H9 (cell line): ENCODE data around the gene GATAD2B. TPM values are rescaled to one million over a fixed set of nuclear protein-coding genes. Genes with fewer than 3 reads are reported as not detected.
A peak's percentile ranks its signal among the peaks of the same experiment; 100 is the strongest.

Source experiments
- DNase-seq: peaks from one replicate; pipeline ENCODE4 v3.0.0-alpha.2; 2017
- H2AFZ ChIP-seq: one replicate; pipeline ENCODE4 v1.6.1; 2013; ENCODE audit warnings: mild to moderate bottlenecking, low read length, control low read depth, moderate library complexity
- H2AK5ac ChIP-seq: 2 replicates; pipeline ENCODE4 v1.6.1; 2013; ENCODE audit warnings: low read length, control low read depth, mixed read lengths; ENCODE audit not compliant: insufficient read length
- H2BK120ac ChIP-seq: one replicate; pipeline ENCODE4 v1.6.1; 2013; ENCODE audit warnings: low read depth, mild to moderate bottlenecking, low read length, control low read depth, inconsistent platforms; ENCODE audit not compliant: poor library complexity, severe bottlenecking
- H2BK12ac ChIP-seq: 2 replicates; pipeline ENCODE4 v1.6.1; 2013; ENCODE audit warnings: low read length, control low read depth, mixed read lengths, low read depth; ENCODE audit not compliant: insufficient read length
- H2BK15ac ChIP-seq: 2 replicates; pipeline ENCODE4 v1.6.1; 2013; ENCODE audit warnings: low read depth, low read length, control low read depth
- H2BK20ac ChIP-seq: one replicate; pipeline ENCODE4 v1.6.1; 2013; ENCODE audit warnings: low read depth, mild to moderate bottlenecking, low read length, control low read depth, inconsistent platforms; ENCODE audit not compliant: poor library complexity, severe bottlenecking
- H2BK5ac ChIP-seq: 2 replicates; pipeline ENCODE4 v1.6.1; 2013; ENCODE audit warnings: low read length, control low read depth, mixed read lengths; ENCODE audit not compliant: insufficient read length
- H3K14ac ChIP-seq: 2 replicates; pipeline ENCODE4 v1.6.1; 2013; ENCODE audit warnings: low read length, control low read depth; ENCODE audit not compliant: insufficient read depth
- H3K18ac ChIP-seq: 2 replicates; pipeline ENCODE4 v1.6.1; 2013; ENCODE audit warnings: low read depth, mild to moderate bottlenecking, mixed read lengths, low read length, control low read depth; ENCODE audit not compliant: insufficient read length
- H3K23ac ChIP-seq: 2 replicates; pipeline ENCODE4 v1.6.1; 2013; ENCODE audit warnings: low read length, control low read depth, mixed read lengths, low read depth; ENCODE audit not compliant: insufficient read length
- H3K23me2 ChIP-seq: 2 replicates; pipeline ENCODE4 v1.6.1; 2013; ENCODE audit warnings: low read depth, mild to moderate bottlenecking, mixed read lengths, low read length, control low read depth; ENCODE audit not compliant: insufficient read length, poor library complexity, severe bottlenecking
- H3K27ac ChIP-seq: 2 replicates; pipeline ENCODE4 v1.5.1; 2013; ENCODE audit warnings: low read length, control low read depth, mixed read lengths, low read depth; ENCODE audit not compliant: insufficient read length
- H3K27me3 ChIP-seq: 2 replicates; pipeline ENCODE4 v1.6.1; 2013; ENCODE audit warnings: low read length, control low read depth, inconsistent platforms; ENCODE audit not compliant: insufficient read depth
- H3K4ac ChIP-seq: 2 replicates; pipeline ENCODE4 v1.6.1; 2013; ENCODE audit warnings: low read depth, mild to moderate bottlenecking, control low read depth, inconsistent platforms, low read length, moderate library complexity
- H3K4me1 ChIP-seq: 2 replicates; pipeline ENCODE4 v1.6.1; 2013; ENCODE audit warnings: low read length, control low read depth, inconsistent platforms; ENCODE audit not compliant: insufficient read depth
- H3K4me2 ChIP-seq: 2 replicates; pipeline ENCODE4 v1.6.1; 2013; ENCODE audit warnings: low read length, control low read depth, mixed read lengths; ENCODE audit not compliant: insufficient read length, insufficient read depth
- H3K56ac ChIP-seq: 2 replicates; pipeline ENCODE4 v1.6.1; 2013; ENCODE audit warnings: low read depth, mild to moderate bottlenecking, mixed read lengths, low read length, control low read depth; ENCODE audit not compliant: insufficient read length
- H3K79me1 ChIP-seq: 2 replicates; pipeline ENCODE4 v1.6.1; 2013; ENCODE audit warnings: low read depth, mild to moderate bottlenecking, moderate library complexity, low read length, control low read depth, inconsistent platforms; ENCODE audit not compliant: insufficient read depth, poor library complexity, severe bottlenecking
- H3K79me2 ChIP-seq: 2 replicates; pipeline ENCODE4 v1.6.1; 2013; ENCODE audit warnings: low read length, control low read depth, inconsistent platforms; ENCODE audit not compliant: insufficient read depth
- H3K9ac ChIP-seq: 2 replicates; pipeline ENCODE4 v1.6.1; 2013; ENCODE audit warnings: low read length, control low read depth, mixed read lengths; ENCODE audit not compliant: insufficient read length; ENCODE audit errors: extremely low read depth
- H3K9me3 ChIP-seq: one replicate; pipeline ENCODE4 v1.6.1; 2013; ENCODE audit warnings: low read depth, low read length, inconsistent platforms; ENCODE audit not compliant: control insufficient read depth
- H3T11ph ChIP-seq: one replicate; pipeline ENCODE4 v1.6.1; 2013; ENCODE audit warnings: mild to moderate bottlenecking, low read length, control low read depth, inconsistent platforms
- H4K20me1 ChIP-seq: one replicate; pipeline ENCODE4 v1.6.1; 2013; ENCODE audit not compliant: control insufficient read depth, insufficient read length, insufficient read depth
- H4K5ac ChIP-seq: 2 replicates; pipeline ENCODE4 v1.6.1; 2013; ENCODE audit warnings: low read depth, mild to moderate bottlenecking, mixed read lengths, low read length, control low read depth; ENCODE audit not compliant: insufficient read length
- H4K8ac ChIP-seq: replicated peaks from 2 replicates; pipeline ENCODE4 v1.6.1; 2013; ENCODE audit warnings: low read length, control low read depth, mixed read lengths, low read depth; ENCODE audit not compliant: insufficient read length
- H4K91ac ChIP-seq: 2 replicates; pipeline ENCODE4 v1.6.1; 2013; ENCODE audit warnings: low read depth, mild to moderate bottlenecking, moderate library complexity, mixed read lengths, low read length, control low read depth; ENCODE audit not compliant: insufficient read length
- H3K27ac Mint-ChIP-seq, 3 experiments: 2 replicates in 2 of 3; 3 replicates in 1 of 3; pipeline ENCODE4 v1.8.0; 2020 to 2021; ENCODE audit warnings: mixed read lengths in 3 of 3, mild to moderate bottlenecking in 1 of 3, moderate library complexity in 1 of 3
- H3K27me3 Mint-ChIP-seq: 2 replicates; pipeline ENCODE4 v1.8.0; 2021; ENCODE audit warnings: low read depth, mild to moderate bottlenecking, moderate library complexity, mixed read lengths
- H3K36me3 Mint-ChIP-seq, 3 experiments: 2 replicates in 2 of 3; 3 replicates in 1 of 3; pipeline ENCODE4 v1.8.0; 2020 to 2021; ENCODE audit warnings: low read depth in 3 of 3, mixed read lengths in 3 of 3; ENCODE audit not compliant: insufficient read depth in 1 of 3
- H3K4me1 Mint-ChIP-seq, 2 experiments: 2 replicates each; pipeline ENCODE4 v1.8.0; 2020; ENCODE audit warnings: mixed read lengths in 2 of 2
- H3K4me3 Mint-ChIP-seq, 2 experiments: 2 replicates in 1 of 2; 3 replicates in 1 of 2; pipeline ENCODE4 v1.8.0; 2020 to 2021; ENCODE audit warnings: mild to moderate bottlenecking in 2 of 2, mixed read lengths in 2 of 2, moderate library complexity in 1 of 2
- H3K9me3 Mint-ChIP-seq, 2 experiments: 2 replicates in 1 of 2; 3 replicates in 1 of 2; pipeline ENCODE4 v1.8.0; 2020; ENCODE audit warnings: mild to moderate bottlenecking in 2 of 2, mixed read lengths in 2 of 2, moderate library complexity in 1 of 2
- CTCF ChIP-seq: fragments of 200-600 bp; sonication (generic); conservative IDR thresholded peaks from 3 replicates; pipeline ENCODE4 v1.8.0; 2021; ENCODE audit warnings: antibody characterized with exemption, mild to moderate bottlenecking
- WGBS: extraction: QIAGEN DNeasy Blood & Tissue Kit; methylation state at CpG from one replicate; pipeline ENCODE4 v1.1.7; 2013; ENCODE audit warnings: missing lambda C conversion rate, low lambda C conversion rate, mixed read lengths; ENCODE audit not compliant: insufficient read length; ENCODE audit errors: extremely low coverage; 5-methylcytosine and 5-hydroxymethylcytosine counted together
- total RNA-seq: library from RNA; stranded (reverse); gene quantifications from 2 replicates; pipeline ENCODE4 v1.2.1, GENCODE V29; 2021

GATAD2B gene
- total RNA-seq, 1 experiment from 2014 or later, result 44.1 TPM

- H3K27ac Mint-ChIP-seq, result 0 out of 7 replicates have a peak overlapping the region, but pooled peaks of 1 of the 3 experiments have one; percentile 14
Measured at GRCh38 chr1:153872331-153872730, 50.4 kb downstream of the GATAD2B start.

More at GRCh38 chr1:153872331-153872730, 50.4 kb downstream of the GATAD2B start:
- Histone ChIP-seq H2BK5ac (no peak overlapping the region), H3K56ac (no peak overlapping the region), H3K9ac (no peak overlapping the region), H3K79me1 (no peaks in the 10 kb centered on the region), H2BK12ac (no peak overlapping the region), H3K23ac (no peak overlapping the region), H3K4me1 (no peaks in the 10 kb centered on the region; the same call in 1 of the 2 replicates), H4K8ac (no peak overlapping the region), H4K91ac (no peak overlapping the region), H3K9me3 (no peaks in the 10 kb centered on the region), H2AFZ (no peak overlapping the region), H3K18ac (no peak overlapping the region), H2BK120ac (no peak overlapping the region), H3K4me2 (no peak overlapping the region), H3K4ac (no peak overlapping the region), H4K5ac (no peak overlapping the region), H3K23me2 (no peaks in the 10 kb centered on the region), H3K14ac (no peak overlapping the region), H3K79me2 (0 out of 2 replicates have a peak, but pooled peaks cover 6% of the 10 kb centered on the region), H2BK20ac (no peak overlapping the region), H2BK15ac (no peak overlapping the region), H3K27ac (no peak overlapping the region), H4K20me1 (no peaks in the 10 kb centered on the region), H3T11ph (no peak overlapping the region), H3K27me3 (no peaks in the 10 kb centered on the region), H2AK5ac (no peak overlapping the region)
- Mint-ChIP-seq H3K36me3 (peaks cover 8 to 17% (median 13%) of the 10 kb centered on the region in 3 experiments; a peak in 6 of 7 replicates), H3K4me1 (peaks cover 14 to 16% of the 10 kb centered on the region in 2 experiments), H3K9me3 (peaks cover 0 to 3% of the 10 kb centered on the region in 2 experiments; a peak in 1 of 5 replicates), H3K27me3 (no peaks in the 10 kb centered on the region), H3K4me3 (no peak overlapping the region)
- no peak for TF ChIP-seq CTCF
- no CpG with 5 or more reads among the region's 3 CpGs for WGBS
- no peak for DNase-seq
